ENCODE results near the gene PLCB4.

DNA sequence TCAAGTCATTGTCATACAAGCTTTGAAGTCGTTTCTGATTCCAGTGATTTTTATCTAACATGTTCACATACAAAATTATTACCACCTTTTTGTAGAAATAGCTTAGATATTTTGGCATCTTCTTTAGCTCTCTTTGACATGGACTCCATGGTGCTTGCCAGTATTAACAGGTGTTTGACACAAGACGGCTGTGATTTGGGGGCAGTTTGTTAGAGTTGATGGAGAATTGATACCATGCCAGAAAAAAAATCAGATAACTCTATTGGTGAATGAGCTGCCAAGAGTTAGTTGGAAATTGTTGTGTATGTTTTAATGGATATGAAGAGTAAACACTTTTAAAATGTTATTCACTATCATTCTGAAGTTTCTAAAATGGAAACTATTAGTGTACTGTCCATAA lies 298.9 kb downstream of the PLCB4 start:
- TF ChIP-seq, protein P1, sequence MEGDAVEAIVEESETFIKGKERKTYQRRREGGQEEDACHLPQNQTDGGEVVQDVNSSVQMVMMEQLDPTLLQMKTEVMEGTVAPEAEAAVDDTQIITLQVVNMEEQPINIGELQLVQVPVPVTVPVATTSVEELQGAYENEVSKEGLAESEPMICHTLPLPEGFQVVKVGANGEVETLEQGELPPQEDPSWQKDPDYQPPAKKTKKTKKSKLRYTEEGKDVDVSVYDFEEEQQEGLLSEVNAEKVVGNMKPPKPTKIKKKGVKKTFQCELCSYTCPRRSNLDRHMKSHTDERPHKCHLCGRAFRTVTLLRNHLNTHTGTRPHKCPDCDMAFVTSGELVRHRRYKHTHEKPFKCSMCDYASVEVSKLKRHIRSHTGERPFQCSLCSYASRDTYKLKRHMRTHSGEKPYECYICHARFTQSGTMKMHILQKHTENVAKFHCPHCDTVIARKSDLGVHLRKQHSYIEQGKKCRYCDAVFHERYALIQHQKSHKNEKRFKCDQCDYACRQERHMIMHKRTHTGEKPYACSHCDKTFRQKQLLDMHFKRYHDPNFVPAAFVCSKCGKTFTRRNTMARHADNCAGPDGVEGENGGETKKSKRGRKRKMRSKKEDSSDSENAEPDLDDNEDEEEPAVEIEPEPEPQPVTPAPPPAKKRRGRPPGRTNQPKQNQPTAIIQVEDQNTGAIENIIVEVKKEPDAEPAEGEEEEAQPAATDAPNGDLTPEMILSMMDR (IDR thresholded peaks at IDR 0.05) = no peak
- TF ChIP-seq POLR2A (IDR thresholded peaks at IDR 0.05) = no peak
- TF ChIP-seq POLR2AphosphoS5 (IDR thresholded peaks at IDR 0.05) = no peak

All from transverse colon (tissue), 4 donors.